Muscle of back (tissue), 11 donors: Measurements from ENCODE around the gene C11orf98. TPM values are rescaled to one million over a fixed set of nuclear protein-coding genes. Genes with fewer than 3 reads are reported as not detected.
A peak's percentile ranks its signal among the peaks of the same experiment; 100 is the strongest.
"Not testable (repeated sequence)": the region's sequence is repeated elsewhere in the genome, so short reads cannot be mapped to it uniquely, and the experiment has no call there.

ENCODE experiments used
- DNase-seq, 3 donors: peaks; one replicate each; pipeline versions ENCODE4 v3.0.0 to v3.0.0-alpha.2; 2013
- polyA plus RNA-seq, 10 donors: library from polyadenylated mRNA; unstranded; fragments of 120-200 nt; gene quantifications; one replicate each; pipeline ENCODE4 v1.2.1, GENCODE V29; 2013; ENCODE audit not compliant: insufficient read length in 10 of 10

Gene C11orf98
- polyA plus RNA-seq, 10 donors, result 30.0 to 44.8 (median 33.0) TPM

GRCh38 chr11:62688491-62688890, 23.5 kb upstream of the C11orf98 start:
- DNase-seq, result peak in 1 of 3 donors; percentile 60

- peak in 1 of 3 donors; percentile 67 for DNase-seq
Observed at GRCh38 chr11:62687508-62688396, 22.7 kb upstream of the C11orf98 start.

GRCh38 chr11:62682518-62682917, 17.5 kb upstream of the C11orf98 start:
- no peak for DNase-seq

GRCh38 chr11:62680825-62681240, 15.8 kb upstream of the C11orf98 start:
- peak in 2 of 3 donors; percentile 61 to 80 for DNase-seq

GRCh38 chr11:62678770-62679696, 14.0 kb upstream of the C11orf98 start, which contains the start of gene UBXN1:
Gene UBXN1, minus strand, starts transcription at chr11:62679073. Its CDS starts 150 bp downstream, at chr11:62678923.
- peak; percentile 88 to 97 (median 94) for DNase-seq

GRCh38 chr11:62678433-62678769, 13.4 kb upstream of the C11orf98 start:
- no peak for DNase-seq

- DNase-seq, result no peak
Observed at GRCh38 chr11:62677714-62678113, 12.7 kb upstream of the C11orf98 start.

- no peak for DNase-seq
Observed at GRCh38 chr11:62677156-62677555, 12.1 kb upstream of the C11orf98 start.

- DNase-seq, result no peak
Observed at GRCh38 chr11:62676698-62677097, 11.7 kb upstream of the C11orf98 start.

- not testable (repeated sequence) for DNase-seq
Observed at GRCh38 chr11:62675415-62675814, 10.4 kb upstream of the C11orf98 start.

GRCh38 chr11:62673196-62673525, 8.2 kb upstream of the C11orf98 start:
- DNase-seq, result no peak

GRCh38 chr11:62671608-62672389, 6.8 kb upstream of the C11orf98 start, which contains the start of the genes LBHD1 and UQCC3:
Gene LBHD1, minus strand, starts transcription at chr11:62672267. Its CDS starts 2,236 bp downstream, at chr11:62670031.
Gene UQCC3, plus strand, starts transcription at chr11:62671673. Its CDS starts 73 bp downstream, at chr11:62671746.
- peak; percentile 83 to 96 (median 86) for DNase-seq

GRCh38 chr11:62671236-62671607, 6.2 kb upstream of the C11orf98 start:
- no peak for DNase-seq

- no peak for DNase-seq
Observed at GRCh38 chr11:62669420-62670161, 4.6 kb upstream of the C11orf98 start.

- no peak for DNase-seq
Observed at GRCh38 chr11:62667460-62667859, 2.5 kb upstream of the C11orf98 start.

- DNase-seq, result no peak
Observed at GRCh38 chr11:62666259-62666926, 1.4 kb upstream of the C11orf98 start.

GRCh38 chr11:62665599-62666258, 719 bp upstream of the C11orf98 start:
- no peak for DNase-seq

- DNase-seq, result no peak
Observed at GRCh38 chr11:62664405-62665074, 470 bp downstream of the C11orf98 start.
